ENCODE data around the gene ZFYVE28. TPM values are rescaled to one million over a fixed set of nuclear protein-coding genes. Genes with fewer than 3 reads are reported as not detected.

ZFYVE28 gene
- total RNA-seq, 3 donors from 2014 or later (not counting 1 experiment from before 2014, with no cell fraction given) = 85.4 to 107 (median 104) TPM

GRCh38 chr4:2248821-2249261 lies 169.6 kb downstream of the ZFYVE28 start:
- Histone ChIP-seq H3K4me3 (ENCODE audit: low read length) (no peak overlapping the region), H3K27ac (ENCODE audit: low read length) (no peak overlapping the region), H3K4me1 (ENCODE audit: control insufficient read depth, insufficient read depth, low read length) (peaks cover 12% of the 10 kb centered on the region), H3K36me3 (ENCODE audit: control insufficient read depth, insufficient read depth, low read length) (peaks cover 33% of the 10 kb centered on the region), H3K9me3 (ENCODE audit: control insufficient read depth, insufficient read depth, low read length) (no peaks in the 10 kb centered on the region), H3K27me3 (ENCODE audit: control insufficient read depth, insufficient read depth, low read length) (no peaks in the 10 kb centered on the region)
- no peak for TF ChIP-seq CTCF (IDR thresholded peaks at IDR 0.05)
- H3K4me1 Mint-ChIP-seq = peaks cover 7 to 11% of the 10 kb centered on the region in 2 donors
- DNase-seq = peak in 1 of 2 donors; percentile 14
- intact Hi-C loops (cut with micrococcal nuclease) = no loop called here
- H3K9me3 Mint-ChIP-seq = no peaks in the 10 kb centered on the region
- 84% methylated on average over 10 of the region's 10 CpGs for WGBS (ENCODE audit: insufficient coverage)
- no peak overlapping the region for H3K4me3 Mint-ChIP-seq
- H3K36me3 Mint-ChIP-seq = no peaks in the 10 kb centered on the region
- no peak for ATAC-seq
- peak overlapping the region in 1 of 2 donors; percentile 38 for H3K27ac Mint-ChIP-seq
- no peaks in the 10 kb centered on the region for H3K27me3 Mint-ChIP-seq (ENCODE audit: low read depth in 2 of 2)

- Histone ChIP-seq H3K4me3 (ENCODE audit: low read length) (no peak overlapping the region), H3K27me3 (ENCODE audit: control insufficient read depth, insufficient read depth, low read length) (no peaks in the 10 kb centered on the region), H3K9me3 (ENCODE audit: control insufficient read depth, insufficient read depth, low read length) (no peaks in the 10 kb centered on the region), H3K4me1 (ENCODE audit: control insufficient read depth, insufficient read depth, low read length) (peaks cover 12% of the 10 kb centered on the region), H3K27ac (ENCODE audit: low read length) (no peak overlapping the region), H3K36me3 (ENCODE audit: control insufficient read depth, insufficient read depth, low read length) (peaks cover 30% of the 10 kb centered on the region)
- peaks cover 7 to 17% of the 10 kb centered on the region in 2 donors for H3K4me1 Mint-ChIP-seq
- WGBS (ENCODE audit: insufficient coverage) = 89% methylated on average over 21 of the region's 21 CpGs
- H3K9me3 Mint-ChIP-seq = no peaks in the 10 kb centered on the region
- ATAC-seq (peak in 1 of 3 donors; percentile 2), DNase-seq (peak in 1 of 2 donors; percentile 15)
- H3K4me3 Mint-ChIP-seq = no peak overlapping the region
- TF ChIP-seq CTCF (IDR thresholded peaks at IDR 0.05) = no peak
- no peaks in the 10 kb centered on the region for H3K36me3 Mint-ChIP-seq
- H3K27ac Mint-ChIP-seq = peak overlapping the region in 1 of 2 donors; percentile 38
- no peaks in the 10 kb centered on the region for H3K27me3 Mint-ChIP-seq (ENCODE audit: low read depth in 2 of 2)
- intact Hi-C loops (cut with micrococcal nuclease) = no loop called here
These were observed 170.2 kb downstream of the ZFYVE28 start for GRCh38 chr4:2248044-2248780.

GRCh38 chr4:2247128-2248043 lies 171.1 kb downstream of the ZFYVE28 start:
- Mint-ChIP-seq H3K27ac (no peak overlapping the region), H3K4me3 (no peak overlapping the region), H3K36me3 (no peaks in the 10 kb centered on the region), H3K9me3 (no peaks in the 10 kb centered on the region), H3K27me3 (ENCODE audit: low read depth in 2 of 2) (no peaks in the 10 kb centered on the region), H3K4me1 (peaks cover 7 to 18% of the 10 kb centered on the region in 2 donors)
- Histone ChIP-seq H3K27me3 (ENCODE audit: control insufficient read depth, insufficient read depth, low read length) (no peaks in the 10 kb centered on the region), H3K9me3 (ENCODE audit: control insufficient read depth, insufficient read depth, low read length) (no peaks in the 10 kb centered on the region), H3K4me3 (ENCODE audit: low read length) (no peak overlapping the region), H3K36me3 (ENCODE audit: control insufficient read depth, insufficient read depth, low read length) (peaks cover 26% of the 10 kb centered on the region), H3K4me1 (ENCODE audit: control insufficient read depth, insufficient read depth, low read length) (peaks cover 13% of the 10 kb centered on the region), H3K27ac (ENCODE audit: low read length) (no peak overlapping the region)
- WGBS (ENCODE audit: insufficient coverage) = 93% methylated on average over 41 of the region's 42 CpGs
- ATAC-seq (peak in 1 of 3 donors; percentile 4), DNase-seq (peak in 1 of 2 donors; percentile 14)
- TF ChIP-seq CTCF (IDR thresholded peaks at IDR 0.05) = no peak
- intact Hi-C loops (cut with micrococcal nuclease) = no loop called here

Measured in natural killer cell (primary cell).